HCT116 (cell line): ENCODE results near the gene GFM2. TPM values are rescaled to one million over a fixed set of nuclear protein-coding genes. Genes with fewer than 3 reads are reported as not detected.

ENCODE experiments used
- ATAC-seq: fragments of 200-7000 bp; cut with Tn5 transposase; 2 replicates; pipeline ENCODE4 v1.9.1; 2020; ENCODE audit warnings: mild to moderate bottlenecking, moderate library complexity
- BruUV-seq: library from RNA; stranded (reverse); fragments of 400-500 nt; replicated peaks from 2 replicates; lab custom pipeline; 2021; lab: Mats Ljungman, UMichigan
- CTCF ChIA-PET: fragments of 300-600 bp; sonication (Branson Sonifier 250); formaldehyde crosslinking; loops from one replicate; lab custom pipeline; 2021; ENCODE audit warnings: antibody characterized with exemption; lab: Charles Lee
- POLR2A ChIA-PET: fragments of 300-600, 350-600 bp; sonication (Branson Sonifier 250); formaldehyde crosslinking; loops from one replicate; lab custom pipeline; 2021; ENCODE audit warnings: antibody characterized with exemption; lab: Charles Lee
- RAD21 ChIA-PET, 2 experiments: fragments of 300-600 bp; sonication (Branson Sonifier 250); formaldehyde crosslinking; loops; one replicate each; lab custom pipeline; 2023; ENCODE audit warnings: low total read pairs in 2 of 2; ENCODE audit not compliant: uncharacterized antibody in 2 of 2, unreplicated experiment in 2 of 2, low non-redundant PET in 1 of 2; lab: Charles Lee
- DNase-seq: peaks from one replicate; pipeline ENCODE4 v3.0.0-alpha.2; 2010; ENCODE audit warnings: low read depth, low spot score
- H2AFZ ChIP-seq: fragments of 200-600 bp; shearing (Covaris generic), sonication (generic); 2 replicates; pipeline ENCODE4 v1.6.1; 2017; ENCODE audit warnings: low read depth, mixed run types, mixed read lengths, antibody characterized with exemption, low read length; ENCODE audit not compliant: poor library complexity, severe bottlenecking
- H3K27ac ChIP-seq: 2 replicates; pipeline ENCODE4 v1.5.1; 2012; ENCODE audit warnings: low read depth, low read length
- H3K27me3 ChIP-seq: fragments of 200-600 bp; sonication (generic); 2 replicates; pipeline ENCODE4 v1.6.1; 2016; ENCODE audit warnings: mixed run types, low read length, mixed read lengths; ENCODE audit not compliant: insufficient read depth
- H3K36me3 ChIP-seq, 2 experiments: fragments of 200-500 bp in 1 of 2; fragments of 200-600 bp in 1 of 2; sonication (Bioruptor generic) in 1 of 2; sonication (generic) in 1 of 2; 2 replicates each; pipeline versions ENCODE4 v1.5.1 to v1.6.1; 2014 to 2016; ENCODE audit warnings: low read length in 2 of 2, inconsistent platforms in 1 of 2, mixed read lengths in 1 of 2, mixed run types in 1 of 2; ENCODE audit not compliant: insufficient read depth in 2 of 2, control insufficient read depth in 1 of 2
- H3K4me1 ChIP-seq, 2 experiments: fragments of 200-600 bp in 1 of 2; sonication (generic) in 1 of 2; 2 replicates each; pipeline versions ENCODE4 v1.5.1 to v1.6.1; 2012 to 2017; ENCODE audit warnings: low read length in 2 of 2, inconsistent platforms in 1 of 2, mild to moderate bottlenecking in 1 of 2, mixed read lengths in 1 of 2, mixed run types in 1 of 2, moderate library complexity in 1 of 2; ENCODE audit not compliant: insufficient read depth in 2 of 2, control insufficient read depth in 1 of 2
- H3K4me2 ChIP-seq: fragments of 200-600 bp; sonication (generic); 2 replicates; pipeline ENCODE4 v1.6.1; 2017; ENCODE audit warnings: mixed run types, low read length, mixed read lengths
- H3K4me3 ChIP-seq, 2 experiments: fragments of 200-600 bp in 1 of 2; sonication (generic) in 1 of 2; replicated peaks in 1 of 2; 2 replicates each; pipeline ENCODE4 v1.5.1; 2011 to 2016; ENCODE audit warnings: low read length in 2 of 2, control low read depth in 1 of 2, low read depth in 1 of 2, mild to moderate bottlenecking in 1 of 2, mixed read lengths in 1 of 2, mixed run types in 1 of 2
- H3K79me2 ChIP-seq: fragments of 200-600 bp; sonication (generic); 2 replicates; pipeline ENCODE4 v1.6.1; 2017; ENCODE audit warnings: mild to moderate bottlenecking, mixed run types, low read length, moderate library complexity, mixed read lengths; ENCODE audit not compliant: insufficient read depth
- H3K9ac ChIP-seq: fragments of 200-600 bp; sonication (generic); 2 replicates; pipeline ENCODE4 v1.6.1; 2016; ENCODE audit warnings: low read length, mixed read lengths
- H3K9me2 ChIP-seq: fragments of 200-600 bp; sonication (generic), shearing (Covaris generic); 2 replicates; pipeline ENCODE4 v1.6.1; 2017; ENCODE audit warnings: mixed run types, mild to moderate bottlenecking, moderate library complexity; ENCODE audit not compliant: insufficient read depth
- H3K9me3 ChIP-seq, 2 experiments: fragments of 200-500 bp in 1 of 2; fragments of 200-600 bp in 1 of 2; sonication (Bioruptor generic) in 1 of 2; sonication (generic) in 1 of 2; 2 replicates each; pipeline ENCODE4 v1.6.1; 2014 to 2017; ENCODE audit warnings: low read length in 2 of 2, mixed read lengths in 2 of 2, inconsistent platforms in 1 of 2, low read depth in 1 of 2, mild to moderate bottlenecking in 1 of 2, mixed run types in 1 of 2, moderate library complexity in 1 of 2; ENCODE audit not compliant: control insufficient read depth in 1 of 2, insufficient read depth in 1 of 2
- H4K20me1 ChIP-seq: fragments of 200-600 bp; sonication (generic), shearing (Covaris generic); 2 replicates; pipeline ENCODE4 v1.6.1; 2017; ENCODE audit warnings: mixed run types, mild to moderate bottlenecking, moderate library complexity; ENCODE audit not compliant: insufficient read depth
- CEBPB ChIP-seq: IDR thresholded peaks from 2 replicates; pipeline ENCODE4 v1.6.1; 2012; ENCODE audit warnings: low read depth
- EGR1 ChIP-seq: IDR thresholded peaks from 2 replicates; pipeline ENCODE4 v1.6.1; 2012; ENCODE audit warnings: low read depth
- ELF1 ChIP-seq: IDR thresholded peaks from 2 replicates; pipeline ENCODE4 v1.6.1; 2012; ENCODE audit warnings: low read depth, borderline replicate concordance
- EZH2phosphoT487 ChIP-seq: fragments of 200-600 bp; IDR thresholded peaks from 2 replicates; pipeline ENCODE4 v1.6.1; 2018; ENCODE audit warnings: antibody characterized with exemption, borderline replicate concordance
- FOSL1 ChIP-seq: IDR thresholded peaks from 2 replicates; pipeline ENCODE4 v1.6.1; 2012; ENCODE audit warnings: low read depth
- JUND ChIP-seq: IDR thresholded peaks from 2 replicates; pipeline ENCODE4 v1.6.1; 2012
- REST ChIP-seq: IDR thresholded peaks from 2 replicates; pipeline ENCODE4 v1.6.1; 2012; ENCODE audit warnings: low read depth
- SIN3A ChIP-seq: IDR thresholded peaks from 2 replicates; pipeline ENCODE4 v1.6.1; 2012; ENCODE audit warnings: low read depth
- TCF7L2 ChIP-seq: IDR thresholded peaks from 2 replicates; pipeline ENCODE4 v1.7.0; 2011; ENCODE audit warnings: borderline replicate concordance, inconsistent platforms; ENCODE audit not compliant: insufficient read depth, insufficient read length; ENCODE audit errors: extremely low read depth
- ZNF274 ChIP-seq: fragments of 200-500 bp; sonication (Bioruptor generic); IDR thresholded peaks from 2 replicates; pipeline ENCODE4 v1.6.1; 2014; ENCODE audit warnings: mild to moderate bottlenecking, low read depth, low read length, inconsistent platforms
- intact Hi-C: fragments of 100-400 bp; cut with micrococcal nuclease; formaldehyde crosslinking; loops from 2 replicates; pipeline ENCODE4 v1.10.0; 2022
- total RNA-seq: library from RNA; stranded (reverse); gene quantifications from one replicate; pipeline ENCODE4 v1.2.1, GENCODE V29; 2021; ENCODE audit not compliant: unreplicated experiment

GFM2 gene
- total RNA-seq, 1 experiment from 2014 or later, result 25.0 TPM

- POLR2A ChIA-PET, result no interaction called here
- CTCF ChIA-PET, result interaction anchor here (0.7 to 0.9 kb wide), 2 partner anchors 14 to 19 kb away, joined by 3 read pairs; no protein-coding TSS in a partner anchor
- Histone ChIP-seq H3K9me2 (no peaks in the 10 kb centered on the region), H3K4me1 (peaks cover 24 to 49% of the 10 kb centered on the region in 2 experiments; a peak in 3 of 4 replicates), H3K4me2 (peak overlapping the region; percentile 81), H3K27me3 (no peaks in the 10 kb centered on the region), H3K9ac (peak overlapping the region; percentile 82), H3K4me3 (peak overlapping the region; percentile 86 to 99), H2AFZ (no peak overlapping the region), H3K27ac (peak overlapping the region; percentile 70), H4K20me1 (no peaks in the 10 kb centered on the region), H3K79me2 (peaks cover 80% of the 10 kb centered on the region), H3K36me3 (peaks cover 11 to 19% of the 10 kb centered on the region in 2 experiments; a peak in 3 of 4 replicates), H3K9me3 (no peaks in the 10 kb centered on the region)
- intact Hi-C loops, result loop anchor here (1.0 kb wide), 1 partner anchor 137 kb away; no protein-coding TSS in a partner anchor
- no peak for DNase-seq
- TF ChIP-seq REST (no peak), TCF7L2 (no peak), EZH2phosphoT487 (no peak), ZNF274 (no peak), SIN3A (no peak), ELF1 (no peak), FOSL1 (no peak), JUND (no peak), EGR1 (no peak), CEBPB (no peak)
- no TSS peak for BruUV-seq
- no peak for ATAC-seq
- RAD21 ChIA-PET, result no interaction called here
Observed at GRCh38 chr5:74765929-74766328, 988 bp downstream of the GFM2 start.
